ENCODE data around the gene MRPL55.
"Not testable (repeated sequence)": the region's sequence is repeated elsewhere in the genome, so short reads cannot be mapped to it uniquely, and the experiment has no call there.

Gene MRPL55

DNA sequence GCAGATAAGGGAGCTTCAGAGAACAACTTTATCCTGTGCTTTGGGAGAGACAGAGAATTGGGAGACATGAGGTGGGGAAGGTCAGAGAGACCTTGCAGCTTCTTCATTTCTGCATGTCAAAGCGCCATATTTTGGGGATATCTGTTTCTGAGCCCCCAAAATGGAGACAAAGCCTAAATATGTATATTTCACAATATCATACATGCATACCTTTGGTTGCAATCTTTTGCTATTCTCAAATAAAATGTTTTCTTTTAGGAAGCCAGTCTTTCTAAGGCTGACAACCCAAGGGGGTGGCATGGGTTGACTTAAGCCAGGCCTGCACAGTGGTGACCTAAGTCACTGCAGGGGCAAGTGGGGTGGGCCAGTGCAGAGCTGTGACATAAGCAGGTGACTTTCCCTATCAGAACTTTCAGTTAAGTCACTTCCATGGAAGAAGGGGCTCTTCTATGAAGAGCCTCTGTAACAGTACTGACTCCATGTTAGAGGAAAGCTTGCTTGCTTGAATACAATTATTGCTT, 13.9 kb upstream of the MRPL55 start:
- TF ChIP-seq POLR2A (IDR thresholded peaks at IDR 0.05; ENCODE audit: low read depth, low read length) = no peak

GRCh38 chr1:228120857-228121489, 11.9 kb upstream of the MRPL55 start:
- TF ChIP-seq POLR2A (IDR thresholded peaks at IDR 0.05; ENCODE audit: low read depth, low read length) = no peak
- no peak for FAIRE-seq
- no peak for DNase-seq (ENCODE audit: insufficient read length, low spot score)

More for the DNA sequence above, 13.9 kb upstream of the MRPL55 start:
- no peak for DNase-seq (ENCODE audit: insufficient read length, low spot score)
- FAIRE-seq = no peak

- FAIRE-seq = no peak
- no peak for TF ChIP-seq POLR2A (IDR thresholded peaks at IDR 0.05; ENCODE audit: low read depth, low read length)
- no peak for DNase-seq (ENCODE audit: insufficient read length, low spot score)
Measured at GRCh38 chr1:228120351-228120750, 11.3 kb upstream of the MRPL55 start.

GRCh38 chr1:228118040-228118439, 8.9 kb upstream of the MRPL55 start:
- FAIRE-seq = no peak
- no peak for DNase-seq (ENCODE audit: insufficient read length, low spot score)
- TF ChIP-seq POLR2A (IDR thresholded peaks at IDR 0.05; ENCODE audit: low read depth, low read length) = no peak

DNA sequence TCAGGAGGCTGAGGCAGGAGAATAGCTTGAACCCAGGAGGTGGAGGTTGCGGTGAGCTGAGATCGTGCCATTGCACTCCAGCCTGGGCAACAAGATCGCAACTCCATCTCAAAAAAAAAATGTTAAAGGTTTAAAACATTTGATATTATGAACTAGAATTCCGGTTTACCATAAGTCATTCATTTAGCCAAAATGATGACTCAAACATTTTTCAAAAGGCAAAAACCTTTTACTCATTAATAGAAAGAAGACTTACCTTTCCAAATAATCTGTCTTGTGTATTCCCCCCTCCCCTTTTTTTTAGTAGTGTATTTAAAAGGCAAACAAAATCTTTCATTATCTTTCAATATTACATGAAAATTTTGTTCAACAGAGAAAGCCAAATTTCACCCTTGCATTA, 8.2 kb upstream of the MRPL55 start:
- no peak for TF ChIP-seq POLR2A (IDR thresholded peaks at IDR 0.05; ENCODE audit: low read depth, low read length)
- DNase-seq (ENCODE audit: insufficient read length, low spot score) = no peak
- FAIRE-seq = no peak

- no peak for FAIRE-seq
- DNase-seq (ENCODE audit: insufficient read length, low spot score) = no peak
- TF ChIP-seq POLR2A (IDR thresholded peaks at IDR 0.05; ENCODE audit: low read depth, low read length) = no peak
Measured at GRCh38 chr1:228114827-228115226, 5.7 kb upstream of the MRPL55 start.

DNA sequence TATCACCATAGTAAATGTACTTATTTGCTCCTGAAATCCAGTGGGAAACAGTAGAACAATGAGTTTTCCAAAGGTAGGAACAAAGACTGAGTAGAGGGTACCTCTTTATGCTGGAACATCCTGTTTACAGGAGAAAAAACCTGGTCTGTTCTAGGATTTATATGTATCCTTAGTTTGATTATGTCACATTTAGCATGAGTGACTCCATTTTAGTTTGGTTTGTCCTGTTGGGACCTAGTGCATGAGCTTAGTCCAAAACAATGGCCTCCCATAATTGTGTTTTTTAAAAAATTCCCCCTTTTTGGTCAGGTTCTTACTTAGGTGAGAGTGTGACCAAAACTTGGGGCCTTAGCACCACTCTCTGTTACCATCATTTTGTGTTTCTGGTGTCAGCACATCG, 3.5 kb upstream of the MRPL55 start:
- DNase-seq (ENCODE audit: insufficient read length, low spot score) (no peak), FAIRE-seq (no peak)
- TF ChIP-seq POLR2A (IDR thresholded peaks at IDR 0.05; ENCODE audit: low read depth, low read length) = no peak

- no peak for DNase-seq (ENCODE audit: insufficient read length, low spot score)
- TF ChIP-seq POLR2A (IDR thresholded peaks at IDR 0.05; ENCODE audit: low read depth, low read length) = no peak
- no peak for FAIRE-seq
Measured at GRCh38 chr1:228112167-228112566, 3.1 kb upstream of the MRPL55 start.

- not testable (repeated sequence) for FAIRE-seq; DNase-seq (ENCODE audit: insufficient read length, low spot score)
Measured at GRCh38 chr1:228111315-228111714, 2.2 kb upstream of the MRPL55 start.

DNA sequence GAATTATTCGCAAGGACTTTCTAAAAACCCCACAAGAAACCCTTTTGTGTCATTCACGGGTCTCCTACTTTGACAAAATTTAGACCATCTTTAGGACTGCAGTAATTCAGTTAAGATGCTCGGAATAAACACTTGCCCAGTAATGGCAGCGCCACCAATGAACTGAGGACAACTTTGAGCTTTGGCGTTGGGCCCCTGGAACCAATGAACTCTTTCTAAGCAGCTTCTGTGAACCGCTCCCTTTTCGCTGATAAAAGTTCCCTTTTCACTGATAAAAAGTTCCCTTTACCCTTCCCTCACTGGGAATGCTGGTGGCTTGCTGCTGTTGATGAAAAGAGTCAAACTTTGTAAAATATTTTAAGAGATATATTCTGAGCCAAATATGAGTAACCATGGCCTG, 1.5 kb upstream of the MRPL55 start:
- DNase-seq (ENCODE audit: insufficient read length, low spot score) = no peak
- no peak for FAIRE-seq
- TF ChIP-seq POLR2A (IDR thresholded peaks at IDR 0.05; ENCODE audit: low read depth, low read length) = no peak

DNA sequence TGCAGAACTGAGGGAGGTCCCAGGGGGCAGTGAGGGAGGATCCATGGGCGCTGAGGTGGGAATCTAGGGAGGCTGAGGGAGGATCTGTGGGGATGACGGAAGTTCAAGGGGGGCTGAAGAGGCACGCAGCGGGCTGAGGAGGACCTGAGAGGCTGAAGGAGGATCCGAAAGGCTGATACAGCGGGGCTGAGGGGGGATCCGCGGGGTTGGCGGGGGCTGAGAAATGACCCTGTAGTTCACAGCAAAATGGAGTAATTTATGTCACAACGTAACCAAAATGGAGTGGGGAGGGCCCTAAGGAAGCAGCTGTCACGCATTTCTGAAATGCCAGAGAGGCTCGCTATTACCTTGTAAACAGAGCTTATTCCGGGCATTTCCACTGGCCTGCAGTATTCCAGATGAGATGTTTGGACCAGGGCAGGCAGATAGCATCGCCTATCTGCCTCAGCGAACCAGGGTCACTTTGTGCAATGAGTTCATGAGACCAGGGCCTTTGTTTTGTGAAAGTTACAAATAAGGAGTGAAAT, 926 bp upstream of the MRPL55 start:
- FAIRE-seq = no peak
- DNase-seq (ENCODE audit: insufficient read length, low spot score) = no peak
- no peak for TF ChIP-seq POLR2A (IDR thresholded peaks at IDR 0.05; ENCODE audit: low read depth, low read length)

- FAIRE-seq = no peak
- no peak for DNase-seq (ENCODE audit: insufficient read length, low spot score)
- no peak for TF ChIP-seq POLR2A (IDR thresholded peaks at IDR 0.05; ENCODE audit: low read depth, low read length)
Measured at GRCh38 chr1:228108742-228109072, 392 bp downstream of the MRPL55 start.

GRCh38 chr1:228108055-228108690, 926 bp downstream of the MRPL55 start:
- DNase-seq (ENCODE audit: insufficient read length, low spot score) (no peak), FAIRE-seq (no peak)
- no peak for TF ChIP-seq POLR2A (IDR thresholded peaks at IDR 0.05; ENCODE audit: low read depth, low read length)

- no peak for DNase-seq (ENCODE audit: insufficient read length, low spot score)
- no peak for TF ChIP-seq POLR2A (IDR thresholded peaks at IDR 0.05; ENCODE audit: low read depth, low read length)
- FAIRE-seq = no peak
Measured at GRCh38 chr1:228107636-228108035, 1.5 kb downstream of the MRPL55 start.

DNA sequence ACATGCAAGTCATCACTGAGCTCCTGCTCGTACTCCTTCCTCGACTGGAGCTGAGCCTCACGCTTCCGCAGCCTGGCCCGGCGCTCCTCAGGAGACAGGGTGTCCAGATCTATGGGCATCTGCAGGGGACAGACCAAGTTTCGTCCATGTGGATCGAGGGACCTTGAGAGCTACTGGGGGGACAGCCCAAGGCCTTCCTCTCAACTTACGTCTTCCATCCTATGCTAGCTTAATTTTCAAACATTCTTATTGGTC, 2.4 kb downstream of the MRPL55 start:
- DNase-seq (ENCODE audit: insufficient read length, low spot score) (no peak), FAIRE-seq (no peak)
- no peak for TF ChIP-seq POLR2A (IDR thresholded peaks at IDR 0.05; ENCODE audit: low read depth, low read length)
